VCaP (cell line): ENCODE measurements around the gene CAMK2B.
A peak's percentile ranks its signal among the peaks of the same experiment; 100 is the strongest.

ENCODE experiments used
- H3K27ac ChIP-seq: fragments of 450-650 bp; 2 replicates; pipeline ENCODE4 v1.5.1; 2017
- CTCF ChIP-seq: fragments of 450-650 bp; conservative IDR thresholded peaks from 2 replicates; pipeline ENCODE4 v1.5.1; 2017; ENCODE audit warnings: mild to moderate bottlenecking, moderate library complexity

Gene CAMK2B

DNA sequence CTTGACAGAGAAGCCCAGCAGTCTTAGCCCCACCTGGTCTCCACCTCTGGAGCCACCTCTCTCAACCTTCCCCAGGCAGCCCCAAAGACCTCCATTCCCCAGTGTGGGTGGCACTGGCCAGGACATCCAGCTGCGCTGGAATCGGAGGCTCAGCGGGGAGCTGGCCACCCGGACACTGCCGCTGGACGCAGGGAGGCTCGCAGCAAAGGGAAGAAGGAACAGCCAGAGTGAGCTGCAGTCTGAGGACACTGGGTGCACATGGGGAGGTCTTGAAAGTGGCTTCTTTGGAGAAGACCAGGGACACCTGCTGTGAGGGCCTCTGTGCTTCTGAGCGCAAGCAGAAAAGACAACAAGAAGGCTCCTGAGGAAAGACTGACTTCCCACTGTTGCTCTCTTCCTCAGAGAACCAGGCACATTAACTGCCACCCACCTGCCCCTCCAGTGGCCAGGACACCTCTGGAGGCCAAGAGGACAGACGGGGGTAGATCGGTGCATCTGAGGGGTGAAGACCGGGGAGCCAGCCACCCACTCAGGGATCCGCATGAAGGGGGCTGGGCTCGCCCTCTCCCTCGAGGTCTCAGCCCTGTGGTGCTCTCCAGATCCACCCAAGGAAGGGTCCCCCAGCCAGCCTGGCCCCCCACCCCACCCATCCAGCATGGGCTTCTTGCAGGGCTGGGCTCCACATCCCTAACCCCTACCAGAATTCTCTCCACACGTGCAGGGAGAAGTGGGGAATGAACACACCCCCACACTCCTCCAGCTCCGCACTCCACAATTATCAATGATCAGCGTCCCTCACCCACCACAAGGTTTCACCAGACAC is 1.8 kb downstream of the CAMK2B start:
- TF ChIP-seq CTCF, result no peak
- peak overlapping the region; percentile 94 for H3K27ac ChIP-seq

DNA sequence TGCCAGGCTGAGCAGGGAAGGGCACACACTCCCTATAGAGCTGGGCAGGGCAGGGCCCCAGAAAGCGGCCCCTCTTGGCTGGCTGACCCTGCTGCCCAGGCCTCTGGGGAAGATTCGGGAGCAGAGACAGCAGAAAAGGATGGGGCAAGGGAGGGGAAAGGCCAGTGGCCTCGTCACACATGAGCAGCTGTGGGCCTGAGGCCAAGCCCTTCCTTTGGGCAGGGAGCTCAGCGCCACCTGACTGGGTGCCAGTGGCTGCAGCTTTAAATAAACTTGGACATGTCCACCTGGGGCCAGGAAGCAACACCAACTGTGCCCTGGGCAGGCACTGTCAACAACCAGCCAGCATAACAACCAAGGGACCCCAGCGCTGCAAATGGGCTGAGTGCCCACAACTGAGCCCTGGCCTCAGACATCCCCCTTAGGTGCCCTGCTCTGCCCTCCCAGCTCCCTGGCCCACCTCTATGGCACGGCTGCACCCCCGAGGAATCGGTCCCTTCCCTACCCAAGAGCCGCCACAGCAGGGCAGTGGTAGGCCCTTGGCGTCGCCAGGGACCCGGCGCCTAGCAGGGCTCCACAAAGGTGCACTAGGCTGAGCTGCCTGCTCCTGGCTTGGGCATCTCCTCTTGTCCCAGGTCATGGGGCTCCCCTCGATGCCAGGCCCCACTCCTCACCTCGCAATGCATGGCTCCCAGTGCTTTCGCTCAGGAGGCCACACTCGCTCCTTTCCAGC is 2.6 kb downstream of the CAMK2B start:
- peak overlapping the region; percentile 94 for H3K27ac ChIP-seq
- peak; percentile 29 for TF ChIP-seq CTCF

DNA sequence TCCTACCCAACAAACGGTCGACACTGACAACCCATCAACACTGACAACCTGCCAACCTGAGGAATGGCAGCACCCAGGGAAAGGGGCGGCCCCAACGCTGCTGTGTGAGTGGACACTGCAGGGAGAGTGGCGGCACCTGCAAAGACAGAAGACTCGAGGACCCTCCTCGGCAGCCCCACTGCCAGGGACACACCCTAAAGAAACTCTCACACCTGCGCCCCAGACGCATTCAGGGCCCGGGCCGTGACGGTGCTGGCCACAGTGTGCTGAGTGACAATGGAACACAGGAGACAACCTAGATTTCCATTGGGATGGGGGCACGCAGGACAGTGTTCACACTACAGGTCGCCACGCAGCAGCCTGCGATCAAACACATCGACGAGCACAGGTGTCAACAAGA is 3.6 kb downstream of the CAMK2B start:
- H3K27ac ChIP-seq, result peak overlapping the region; percentile 94
- no peak for TF ChIP-seq CTCF

- TF ChIP-seq CTCF, result no peak
Measured at GRCh38 chr7:44320794-44321371, 4.5 kb downstream of the CAMK2B start.

GRCh38 chr7:44320141-44320540 is 5.3 kb downstream of the CAMK2B start:
- peak overlapping the region; percentile 94 for H3K27ac ChIP-seq
- TF ChIP-seq CTCF, result no peak

More at GRCh38 chr7:44320794-44321371, 4.5 kb downstream of the CAMK2B start:
- H3K27ac ChIP-seq, result peak overlapping the region; percentile 94

DNA sequence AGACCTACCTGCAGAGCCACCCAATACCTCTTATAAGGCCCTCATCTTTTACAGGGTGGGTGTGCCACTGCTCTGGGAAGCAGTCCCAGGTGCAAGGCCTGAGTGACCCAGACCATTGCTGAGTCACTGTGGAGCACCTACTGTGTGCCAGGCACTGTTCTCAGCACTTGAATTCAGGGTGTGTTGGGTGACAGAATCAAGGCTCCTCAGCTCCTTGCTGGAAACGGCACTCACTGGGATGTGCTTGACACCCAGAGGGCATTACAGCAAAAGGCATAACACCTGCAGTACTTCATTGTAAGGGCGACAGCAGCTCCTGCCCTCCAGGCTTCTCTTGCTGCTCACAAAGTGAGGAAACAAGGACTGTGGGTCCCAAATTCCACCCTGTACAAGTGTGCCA is 7.1 kb downstream of the CAMK2B start:
- no peak overlapping the region for H3K27ac ChIP-seq
- no peak for TF ChIP-seq CTCF

DNA sequence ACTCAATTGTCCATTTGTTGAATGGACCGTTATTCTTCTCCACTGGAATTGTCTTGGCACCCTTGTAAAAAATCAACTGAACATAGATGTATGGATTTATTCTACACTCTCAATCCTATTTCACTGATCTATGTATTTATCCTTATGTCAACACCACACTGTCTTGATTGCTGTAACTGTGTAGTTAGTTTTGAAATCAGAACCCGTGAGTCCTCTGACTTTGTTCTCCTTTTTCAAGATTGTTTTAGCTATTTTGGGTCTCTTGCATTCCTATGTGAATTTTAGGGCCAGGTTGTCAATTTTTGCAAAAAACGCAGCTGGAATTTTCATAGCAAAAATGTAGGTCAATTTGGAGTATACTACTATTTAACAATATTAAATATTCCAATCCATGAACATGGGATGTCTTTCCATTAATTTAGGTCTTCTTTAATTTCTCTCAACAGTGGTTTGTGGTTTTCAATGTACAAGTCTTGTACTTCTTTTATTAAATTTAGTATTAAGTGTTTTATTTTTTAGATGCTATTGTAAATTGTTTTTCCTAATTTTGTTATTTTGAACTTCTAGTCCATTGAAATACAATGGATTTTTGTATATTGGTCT is 10.0 kb downstream of the CAMK2B start:
- no peak for TF ChIP-seq CTCF
- no peak overlapping the region for H3K27ac ChIP-seq
